ENCODE data around the gene CLEC4M.

DNA sequence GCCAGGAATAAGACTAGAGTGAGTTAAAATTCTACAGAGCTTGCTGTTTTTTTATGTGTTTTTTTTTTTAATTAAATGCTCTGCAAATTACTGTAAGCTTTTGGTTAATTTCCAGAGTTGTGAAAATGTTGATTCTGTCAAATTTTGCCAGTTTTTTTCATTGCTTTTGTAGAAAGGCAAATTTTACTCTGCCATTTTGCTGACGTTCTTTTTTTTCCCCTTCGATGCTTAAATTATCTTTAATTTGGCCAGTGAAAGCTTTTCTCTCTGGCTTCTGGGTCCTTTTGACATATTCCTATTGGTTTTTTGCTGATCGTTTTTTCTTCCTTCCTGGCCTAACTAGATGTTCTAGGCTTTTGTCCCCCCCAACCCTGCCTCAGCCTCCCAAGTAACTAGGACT lies 43.2 kb downstream of the CLEC4M start:
- TF ChIP-seq, protein P1, sequence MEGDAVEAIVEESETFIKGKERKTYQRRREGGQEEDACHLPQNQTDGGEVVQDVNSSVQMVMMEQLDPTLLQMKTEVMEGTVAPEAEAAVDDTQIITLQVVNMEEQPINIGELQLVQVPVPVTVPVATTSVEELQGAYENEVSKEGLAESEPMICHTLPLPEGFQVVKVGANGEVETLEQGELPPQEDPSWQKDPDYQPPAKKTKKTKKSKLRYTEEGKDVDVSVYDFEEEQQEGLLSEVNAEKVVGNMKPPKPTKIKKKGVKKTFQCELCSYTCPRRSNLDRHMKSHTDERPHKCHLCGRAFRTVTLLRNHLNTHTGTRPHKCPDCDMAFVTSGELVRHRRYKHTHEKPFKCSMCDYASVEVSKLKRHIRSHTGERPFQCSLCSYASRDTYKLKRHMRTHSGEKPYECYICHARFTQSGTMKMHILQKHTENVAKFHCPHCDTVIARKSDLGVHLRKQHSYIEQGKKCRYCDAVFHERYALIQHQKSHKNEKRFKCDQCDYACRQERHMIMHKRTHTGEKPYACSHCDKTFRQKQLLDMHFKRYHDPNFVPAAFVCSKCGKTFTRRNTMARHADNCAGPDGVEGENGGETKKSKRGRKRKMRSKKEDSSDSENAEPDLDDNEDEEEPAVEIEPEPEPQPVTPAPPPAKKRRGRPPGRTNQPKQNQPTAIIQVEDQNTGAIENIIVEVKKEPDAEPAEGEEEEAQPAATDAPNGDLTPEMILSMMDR (IDR thresholded peaks at IDR 0.05; ENCODE audit: low read length): no peak
- no peak for TF ChIP-seq EZH2 (IDR thresholded peaks at IDR 0.05; ENCODE audit: borderline replicate concordance, low read length)
